ELF-1 (cell line): ENCODE data around the gene PCNX3.

Source experiments
- DNase-seq: peaks from one replicate; pipeline ENCODE4 v3.0.0-alpha.2; 2016; ENCODE audit warnings: low read depth, low spot score

The PCNX3 gene

DNA sequence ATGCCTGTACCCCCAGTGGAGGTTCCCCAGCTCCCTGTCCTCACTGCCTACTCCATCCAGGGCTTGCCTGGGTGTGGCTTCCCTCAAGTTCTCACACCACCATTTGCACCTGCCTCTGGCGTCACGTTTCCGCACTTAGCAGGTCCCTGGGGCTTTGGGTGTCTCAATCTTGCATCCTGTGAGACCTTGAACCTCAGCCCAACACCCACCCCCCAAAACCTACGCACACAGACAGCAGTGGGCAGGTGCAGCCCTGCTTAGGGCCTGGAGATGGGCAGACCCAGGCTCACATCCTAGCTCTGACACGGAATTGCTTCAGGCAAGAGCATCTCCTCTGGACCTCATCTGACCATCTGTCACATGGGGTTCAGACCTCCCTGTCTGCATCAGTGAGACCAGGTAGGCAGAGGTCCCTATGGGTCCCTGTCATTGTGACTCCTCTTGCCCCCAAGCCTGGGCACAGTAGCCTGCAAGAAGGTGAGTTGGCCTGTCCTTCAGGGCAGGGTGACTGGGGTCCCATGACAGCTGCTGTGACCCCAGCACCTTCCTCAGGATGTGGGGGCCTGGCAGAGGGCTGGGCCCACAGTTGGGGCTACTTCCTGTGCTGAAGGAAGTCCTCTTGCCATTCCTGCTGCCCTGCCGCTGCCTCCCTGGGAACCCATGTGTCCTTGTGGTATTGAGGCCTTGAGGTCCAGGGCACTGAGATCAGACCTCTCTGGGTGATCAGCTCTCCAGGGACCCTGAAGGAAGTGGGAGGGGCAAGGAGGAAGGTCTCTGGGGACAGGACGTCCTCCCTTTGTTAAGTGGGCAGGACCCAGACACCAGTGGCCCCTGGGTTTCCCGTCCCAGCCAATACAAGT is 24.3 kb downstream of the PCNX3 start:
- DNase-seq, result no peak

DNA sequence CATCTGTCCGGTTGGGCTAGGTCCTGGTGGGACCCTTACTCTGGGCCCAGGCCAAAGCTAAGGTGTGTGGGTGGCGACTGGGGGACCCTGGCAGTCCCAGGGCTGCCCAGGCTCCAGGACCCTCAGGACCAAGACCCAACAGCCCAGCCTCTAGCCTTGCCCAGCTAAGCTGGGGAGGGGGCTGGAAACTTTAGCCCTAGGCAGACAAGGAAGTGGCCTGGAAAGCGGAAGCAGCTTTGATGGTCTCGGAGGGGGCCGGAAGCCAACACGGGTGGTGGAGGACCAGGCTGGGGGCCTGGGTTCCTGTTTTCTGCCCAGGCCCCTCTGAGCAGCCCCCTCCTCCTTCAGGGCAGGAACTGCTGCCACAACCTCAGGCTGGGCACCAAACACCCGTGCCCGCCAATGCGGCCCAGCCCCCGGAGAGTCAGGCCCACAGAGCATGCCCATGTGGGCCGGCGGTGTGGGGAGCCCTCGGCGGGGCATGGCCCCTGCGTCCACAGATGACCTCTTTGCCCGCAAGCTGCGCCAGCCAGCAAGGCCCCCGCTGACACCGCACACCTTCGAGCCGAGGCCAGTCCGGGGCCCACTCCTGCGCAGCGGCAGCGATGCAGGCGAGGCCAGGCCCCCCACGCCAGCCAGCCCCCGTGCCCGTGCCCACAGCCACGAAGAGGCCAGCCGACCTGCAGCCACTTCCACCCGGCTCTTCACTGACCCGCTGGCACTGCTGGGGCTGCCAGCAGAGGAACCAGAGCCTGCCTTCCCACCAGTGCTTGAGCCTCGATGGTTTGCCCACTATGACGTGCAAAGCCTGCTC is 25.1 kb downstream of the PCNX3 start:
- DNase-seq, result no peak

- DNase-seq, result no peak
Measured at GRCh38 chr11:65641297-65642013, 25.9 kb downstream of the PCNX3 start.

GRCh38 chr11:65642014-65642671 is 26.6 kb downstream of the PCNX3 start:
- peak; percentile 36 for DNase-seq

- DNase-seq, result no peak
Measured at GRCh38 chr11:65643971-65644370, 28.4 kb downstream of the PCNX3 start.

DNA sequence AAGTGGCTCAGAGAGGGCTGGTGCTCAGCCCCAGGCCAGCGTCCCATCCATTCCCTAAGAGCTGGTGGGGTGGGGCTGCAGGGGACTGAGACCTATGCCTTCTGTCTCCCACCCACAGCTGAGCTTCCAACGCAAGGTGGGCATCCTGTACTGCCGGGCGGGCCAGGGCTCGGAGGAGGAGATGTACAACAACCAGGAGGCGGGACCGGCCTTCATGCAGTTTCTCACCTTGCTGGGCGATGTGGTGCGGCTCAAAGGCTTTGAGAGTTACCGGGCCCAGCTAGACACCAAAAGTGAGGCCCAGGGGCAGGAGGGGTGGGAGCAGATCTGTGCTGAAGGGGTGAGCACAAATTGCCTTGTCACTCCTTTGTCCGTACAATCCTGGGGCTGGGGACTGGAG is 29.3 kb downstream of the PCNX3 start:
- DNase-seq, result no peak

DNA sequence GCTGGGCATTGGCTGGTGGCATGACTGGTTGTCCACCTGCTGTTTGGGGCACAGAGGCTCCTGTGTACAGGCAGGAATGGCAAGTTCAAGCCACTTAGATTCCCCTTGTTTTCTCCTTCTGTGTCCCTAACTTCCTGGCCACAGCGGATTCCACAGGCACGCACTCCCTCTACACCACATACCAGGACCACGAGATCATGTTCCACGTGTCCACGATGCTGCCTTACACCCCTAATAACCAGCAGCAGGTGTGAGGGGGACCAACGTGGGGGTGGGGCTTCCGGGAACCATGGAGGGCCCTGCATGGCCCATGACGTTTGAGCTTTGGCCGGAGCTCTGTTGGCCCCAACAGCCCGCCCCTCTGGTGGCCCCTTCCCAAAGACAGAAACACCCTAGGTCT is 30.1 kb downstream of the PCNX3 start:
- DNase-seq, result no peak

DNA sequence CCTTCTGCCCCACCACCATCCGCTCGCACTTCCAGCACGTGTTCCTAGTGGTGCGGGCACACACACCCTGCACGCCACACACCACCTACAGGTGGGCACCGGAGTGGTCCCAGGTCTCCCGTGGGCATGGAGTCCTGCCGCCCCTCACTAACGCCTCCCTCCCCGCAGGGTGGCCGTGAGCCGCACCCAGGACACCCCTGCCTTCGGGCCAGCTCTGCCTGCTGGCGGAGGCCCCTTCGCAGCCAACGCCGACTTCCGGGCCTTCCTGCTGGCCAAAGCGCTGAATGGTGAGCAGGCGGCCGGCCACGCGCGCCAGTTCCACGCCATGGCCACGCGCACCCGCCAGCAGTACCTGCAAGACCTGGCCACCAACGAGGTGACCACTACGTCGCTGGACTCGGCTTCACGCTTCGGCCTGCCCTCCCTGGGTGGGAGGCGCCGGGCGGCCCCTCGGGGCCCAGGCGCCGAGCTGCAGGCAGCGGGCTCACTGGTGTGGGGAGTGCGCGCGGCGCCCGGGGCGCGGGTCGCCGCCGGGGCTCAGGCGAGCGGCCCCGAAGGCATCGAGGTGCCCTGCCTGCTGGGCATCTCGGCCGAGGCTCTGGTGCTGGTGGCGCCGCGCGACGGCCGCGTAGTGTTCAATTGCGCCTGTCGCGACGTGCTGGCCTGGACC is 30.8 kb downstream of the PCNX3 start:
- DNase-seq, result no peak

DNA sequence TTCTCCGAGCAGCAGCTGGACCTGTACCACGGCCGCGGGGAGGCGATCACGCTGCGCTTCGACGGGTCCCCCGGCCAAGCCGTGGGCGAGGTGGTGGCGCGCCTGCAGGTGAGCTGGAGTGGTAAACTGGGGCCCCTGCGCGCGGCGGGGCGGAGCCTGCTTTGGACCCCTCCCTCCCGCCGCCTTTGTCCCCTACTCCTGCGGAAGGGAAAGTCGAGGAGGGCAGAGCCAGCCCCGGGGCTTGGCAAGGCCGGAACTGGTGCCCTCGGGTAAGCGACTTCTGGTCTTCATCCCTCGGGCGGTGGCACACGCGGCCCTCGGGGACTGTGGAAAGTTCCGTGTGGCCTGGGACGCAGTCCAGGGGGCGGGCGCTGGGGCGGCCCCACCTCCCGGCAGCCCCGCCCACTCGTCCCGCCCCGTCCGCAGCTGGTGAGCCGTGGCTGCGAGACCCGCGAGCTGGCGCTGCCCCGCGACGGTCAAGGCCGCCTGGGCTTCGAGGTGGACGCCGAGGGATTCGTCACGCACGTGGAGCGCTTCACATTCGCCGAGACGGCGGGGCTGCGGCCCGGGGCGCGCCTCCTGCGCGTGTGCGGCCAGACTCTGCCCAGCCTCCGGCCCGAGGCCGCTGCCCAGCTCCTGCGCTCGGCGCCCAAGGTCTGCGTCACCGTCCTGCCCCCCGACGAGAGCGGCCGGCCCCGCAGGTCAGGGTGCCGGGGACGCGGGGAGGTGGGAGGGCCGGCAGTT is 31.6 kb downstream of the PCNX3 start:
- DNase-seq, result peak; percentile 73

- DNase-seq, result no peak
Measured at GRCh38 chr11:65648997-65649493, 33.5 kb downstream of the PCNX3 start.

GRCh38 chr11:65649656-65650546 is 34.3 kb downstream of the PCNX3 start:
- DNase-seq, result no peak

- DNase-seq, result peak; percentile 95
Measured at GRCh38 chr11:65650547-65651338, 35.2 kb downstream of the PCNX3 start.

DNA sequence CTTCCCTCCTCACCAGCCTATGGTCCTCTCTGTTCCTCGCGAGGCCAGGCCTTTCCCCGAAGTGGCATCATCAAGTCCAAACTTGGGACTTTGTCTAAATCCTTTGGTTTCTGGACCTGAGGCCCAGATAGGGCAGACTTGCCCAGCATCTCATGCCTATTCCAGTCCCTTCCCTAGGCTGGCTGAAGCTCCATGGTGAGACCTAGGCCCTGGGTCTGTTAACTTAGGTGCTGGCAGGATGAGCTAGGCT is 35.7 kb downstream of the PCNX3 start:
- no peak for DNase-seq

- peak; percentile 21 for DNase-seq
Measured at GRCh38 chr11:65651589-65652510, 36.3 kb downstream of the PCNX3 start.

- DNase-seq, result peak; percentile 92
Measured at GRCh38 chr11:65652511-65653228, 37.1 kb downstream of the PCNX3 start.

DNA sequence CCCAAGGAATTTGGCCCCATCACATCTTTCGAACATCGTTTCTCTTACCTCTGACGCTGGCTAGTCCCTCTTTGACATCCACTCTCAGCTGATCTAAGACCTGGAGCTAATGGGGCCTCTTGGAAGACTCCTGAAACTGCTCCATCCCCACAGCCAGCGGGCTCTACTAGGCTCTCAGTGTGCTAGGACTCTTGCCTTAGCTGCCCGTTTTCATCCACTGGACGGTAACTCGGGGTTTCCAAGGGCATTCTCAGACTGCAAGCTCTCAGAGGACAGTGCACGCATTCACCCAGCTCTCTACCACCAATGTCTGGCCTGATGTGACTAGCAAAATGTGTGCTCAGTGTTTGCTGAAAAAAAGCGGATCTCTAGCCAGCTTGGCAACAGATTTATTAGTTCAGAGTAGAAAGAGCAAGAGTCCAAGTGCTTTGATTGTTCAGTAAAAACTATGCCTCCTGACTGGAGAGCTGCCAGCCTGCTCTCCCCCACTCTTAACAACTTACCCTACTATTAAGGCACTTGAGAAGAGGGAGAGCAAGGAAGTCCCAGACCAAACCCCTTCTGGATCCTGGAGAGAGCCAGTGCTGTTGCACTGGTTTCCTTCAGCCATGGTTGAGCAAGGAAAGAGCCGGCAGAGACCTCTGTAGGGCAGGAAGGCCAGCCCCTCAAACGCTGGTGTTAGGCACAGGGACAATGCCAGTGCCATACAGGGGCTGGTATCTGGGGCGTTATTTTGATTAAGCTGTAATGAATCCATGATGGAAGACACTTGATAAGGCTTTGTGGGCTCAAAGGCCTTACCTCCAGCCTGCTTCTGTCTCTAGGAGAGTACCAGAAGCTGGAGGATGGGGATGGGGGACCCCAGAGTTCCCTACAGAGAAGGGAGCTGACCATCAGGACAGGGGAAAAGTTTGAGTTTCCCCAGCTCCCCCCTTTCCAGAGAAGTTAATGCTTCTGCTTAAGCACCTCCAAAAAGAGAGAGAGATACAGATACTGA is 38.0 kb downstream of the PCNX3 start:
- no peak for DNase-seq
